Suprapubic skin (tissue), 4 donors: ENCODE measurements around the gene ATP1A3. TPM values are rescaled to one million over a fixed set of nuclear protein-coding genes. Genes with fewer than 3 reads are reported as not detected.
"Not testable (repeated sequence)": the region's sequence is repeated elsewhere in the genome, so short reads cannot be mapped to it uniquely, and the experiment has no call there.

Experiments
- DNase-seq, 2 donors: peaks; one replicate each; pipeline ENCODE4 v3.0.0-alpha.2; 2019; ENCODE audit warnings: low spot score in 2 of 2
- H3K27ac ChIP-seq: fragments of 200-600 bp; sonication (generic); one replicate; pipeline ENCODE4 v1.5.1; 2019
- H3K27me3 ChIP-seq: fragments of 200-600 bp; sonication (generic); one replicate; pipeline ENCODE4 v1.5.1; 2019
- H3K36me3 ChIP-seq: fragments of 200-600 bp; sonication (generic); one replicate; pipeline ENCODE4 v1.5.1; 2019
- H3K4me1 ChIP-seq: fragments of 200-600 bp; sonication (generic); one replicate; pipeline ENCODE4 v1.5.1; 2019
- H3K4me3 ChIP-seq: fragments of 200-600 bp; sonication (generic); one replicate; pipeline ENCODE4 v1.5.1; 2019; ENCODE audit warnings: mild to moderate bottlenecking
- H3K9me3 ChIP-seq: fragments of 200-600 bp; sonication (generic); one replicate; pipeline ENCODE4 v1.5.1; 2019
- CTCF ChIP-seq, 2 donors: fragments of 200-600 bp in 1 of 2; fragments of 450-650 bp in 1 of 2; sonication (generic) in 1 of 2; IDR thresholded peaks; one replicate each; pipeline ENCODE4 v1.5.1; 2016 to 2019; ENCODE audit warnings: antibody characterized with exemption in 2 of 2, mild to moderate bottlenecking in 1 of 2, moderate library complexity in 1 of 2
- EP300 ChIP-seq: sonication (generic); formaldehyde crosslinking; IDR thresholded peaks from one replicate; pipeline ENCODE4 v1.6.1; 2017; ENCODE audit warnings: antibody characterized with exemption
- POLR2A ChIP-seq, 2 donors: fragments of 450-650 bp; IDR thresholded peaks; one replicate each; pipeline ENCODE4 v1.6.1; 2017; ENCODE audit warnings: antibody characterized with exemption in 2 of 2, mild to moderate bottlenecking in 2 of 2, moderate library complexity in 2 of 2
- POLR2AphosphoS5 ChIP-seq, 3 donors: sonication (generic); formaldehyde crosslinking; IDR thresholded peaks; one replicate each; pipeline ENCODE4 v1.6.1; 2017; ENCODE audit warnings: antibody characterized with exemption in 3 of 3
- WGBS: methylation state at CpG from one replicate; pipeline ENCODE4 v1.1.5; 2018; 5-methylcytosine and 5-hydroxymethylcytosine counted together
- total RNA-seq, 4 donors: library from RNA; depleted of rRNA; stranded (reverse); fragments of >200 nt; gene quantifications; one replicate each; pipeline ENCODE4 v1.1.0, GENCODE V29; 2016

The ATP1A3 gene
- total RNA-seq, 4 donors from 2014 or later, result not detected

- no peak overlapping the region for H3K27ac ChIP-seq
- H3K36me3 ChIP-seq, result no peaks in the 10 kb centered on the region
- TF ChIP-seq EP300, result no peak
- H3K27me3 ChIP-seq, result peaks cover 65% of the 10 kb centered on the region
- peaks cover 24% of the 10 kb centered on the region for H3K4me1 ChIP-seq
- no peaks in the 10 kb centered on the region for H3K9me3 ChIP-seq
- no peak for DNase-seq
- 2% methylated on average over 28 of the region's 83 CpGs for WGBS
- H3K4me3 ChIP-seq, result peak overlapping the region; percentile 48
Measured at GRCh38 chr19:41939861-41940730, 53.9 kb downstream of the ATP1A3 start.

GRCh38 chr19:41939209-41939608 is 54.8 kb downstream of the ATP1A3 start:
- not testable (repeated sequence) for H3K27ac ChIP-seq, H3K4me3 ChIP-seq, H3K9me3 ChIP-seq, DNase-seq, H3K36me3 ChIP-seq
- Histone ChIP-seq H3K4me1 (peaks cover 24% of the 10 kb centered on the region), H3K27me3 (peaks cover 74% of the 10 kb centered on the region)

GRCh38 chr19:41937525-41938468 is 56.2 kb downstream of the ATP1A3 start:
- DNase-seq, result no peak
- Histone ChIP-seq H3K4me1 (peaks cover 24% of the 10 kb centered on the region), H3K9me3 (no peaks in the 10 kb centered on the region), H3K4me3 (no peak overlapping the region), H3K36me3 (no peaks in the 10 kb centered on the region), H3K27ac (no peak overlapping the region), H3K27me3 (peaks cover 88% of the 10 kb centered on the region)
- TF ChIP-seq POLR2A (IDR thresholded peaks at IDR 0.05) (no peak), EP300 (no peak), POLR2AphosphoS5 (IDR thresholded peaks at IDR 0.05) (no peak)
- 44% methylated on average over 22 of the region's 22 CpGs for WGBS

GRCh38 chr19:41936961-41937360 is 57.1 kb downstream of the ATP1A3 start:
- Histone ChIP-seq H3K27ac (no peak overlapping the region), H3K36me3 (no peaks in the 10 kb centered on the region), H3K27me3 (peaks cover 93% of the 10 kb centered on the region), H3K4me3 (no peak overlapping the region), H3K4me1 (peaks cover 24% of the 10 kb centered on the region), H3K9me3 (no peaks in the 10 kb centered on the region)
- TF ChIP-seq EP300 (no peak), CTCF (IDR thresholded peaks at IDR 0.05) (no peak), POLR2A (IDR thresholded peaks at IDR 0.05) (no peak), POLR2AphosphoS5 (IDR thresholded peaks at IDR 0.05) (no peak)
- WGBS, result 69% methylated on average over 12 of the region's 15 CpGs
- DNase-seq, result no peak

- no peaks in the 10 kb centered on the region for H3K9me3 ChIP-seq
- no peaks in the 10 kb centered on the region for H3K36me3 ChIP-seq
- TF ChIP-seq POLR2A (IDR thresholded peaks at IDR 0.05) (no peak), EP300 (no peak), POLR2AphosphoS5 (IDR thresholded peaks at IDR 0.05) (no peak), CTCF (IDR thresholded peaks at IDR 0.05) (no peak)
- H3K4me3 ChIP-seq, result no peak overlapping the region
- H3K4me1 ChIP-seq, result peaks cover 24% of the 10 kb centered on the region
- H3K27me3 ChIP-seq, result peaks cover 95% of the 10 kb centered on the region
- WGBS, result 65% methylated on average over 8 of the region's 8 CpGs
- DNase-seq, result no peak
- H3K27ac ChIP-seq, result no peak overlapping the region
Measured at GRCh38 chr19:41936416-41936850, 57.6 kb downstream of the ATP1A3 start.

DNA sequence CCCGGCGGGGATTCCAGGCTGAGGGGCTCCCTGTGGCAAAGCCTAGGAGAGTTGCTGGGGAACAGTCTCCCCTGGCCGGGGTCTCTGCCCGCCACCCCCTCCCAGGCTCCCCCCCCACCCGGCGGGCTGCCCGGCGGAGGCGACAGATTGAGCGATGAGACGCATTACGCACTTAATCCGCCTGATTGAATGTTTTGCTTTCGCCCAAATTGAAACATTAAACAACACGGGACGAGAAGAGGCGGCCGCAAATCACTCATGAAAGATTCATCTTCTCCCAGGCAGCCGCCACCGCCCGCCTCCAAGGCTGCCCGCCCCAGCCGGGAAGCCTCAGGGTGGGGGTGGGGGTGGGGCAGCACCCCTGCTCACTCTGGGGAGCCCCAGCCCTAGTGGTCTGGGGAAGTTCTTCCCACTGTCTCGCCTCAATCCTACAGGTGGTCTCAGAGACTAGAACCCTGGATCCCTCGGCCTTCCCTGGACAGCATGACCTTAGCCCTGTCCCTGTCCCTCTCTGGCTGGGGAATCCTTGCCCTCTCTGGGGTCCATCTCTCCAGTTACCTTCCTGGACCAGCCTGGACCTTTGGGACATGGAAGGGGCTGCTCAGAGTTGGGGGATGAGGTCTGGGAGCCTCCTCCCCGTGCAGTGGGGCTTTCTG is 58.1 kb downstream of the ATP1A3 start:
- no peaks in the 10 kb centered on the region for H3K9me3 ChIP-seq
- TF ChIP-seq EP300 (no peak), POLR2A (IDR thresholded peaks at IDR 0.05) (no peak), CTCF (IDR thresholded peaks at IDR 0.05) (no peak), POLR2AphosphoS5 (IDR thresholded peaks at IDR 0.05) (no peak)
- DNase-seq, result no peak
- WGBS, result 10% methylated on average over 10 of the region's 26 CpGs
- no peak overlapping the region for H3K27ac ChIP-seq
- no peak overlapping the region for H3K4me3 ChIP-seq
- peaks cover 21% of the 10 kb centered on the region for H3K4me1 ChIP-seq
- no peaks in the 10 kb centered on the region for H3K36me3 ChIP-seq
- H3K27me3 ChIP-seq, result peaks cover 95% of the 10 kb centered on the region
